ENCODE measurements around the gene TPH1. TPM values are rescaled to one million over a fixed set of nuclear protein-coding genes. Genes with fewer than 3 reads are reported as not detected.

The TPH1 gene
- total and polyA plus RNA-seq, 9 of the 15 experiments (the other 6 are each of a cell fraction or from before 2014, with no cell fraction given), result 0.04 to 0.29 (median 0.17) TPM

DNA sequence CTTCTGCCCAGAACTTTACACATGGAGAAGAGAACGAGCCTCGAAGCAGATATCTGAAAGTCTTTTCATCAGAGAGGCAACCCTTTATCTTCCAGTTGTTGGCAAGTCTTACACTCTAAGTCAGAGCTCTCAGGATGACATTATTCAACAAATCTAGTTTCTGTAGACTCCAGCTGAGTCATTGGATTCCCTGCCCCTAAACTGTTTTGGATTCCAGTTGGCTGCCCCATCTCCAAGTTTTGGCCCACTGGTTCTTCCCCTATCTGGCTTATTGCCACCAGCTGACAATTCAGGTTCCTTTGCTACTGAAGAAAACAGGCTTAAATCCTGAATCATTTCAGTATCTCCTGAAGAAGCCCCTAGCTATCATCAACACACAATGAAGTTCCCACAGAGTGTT lies 45.7 kb upstream of the TPH1 start (continued):
- TF ChIP-seq, protein P1, sequence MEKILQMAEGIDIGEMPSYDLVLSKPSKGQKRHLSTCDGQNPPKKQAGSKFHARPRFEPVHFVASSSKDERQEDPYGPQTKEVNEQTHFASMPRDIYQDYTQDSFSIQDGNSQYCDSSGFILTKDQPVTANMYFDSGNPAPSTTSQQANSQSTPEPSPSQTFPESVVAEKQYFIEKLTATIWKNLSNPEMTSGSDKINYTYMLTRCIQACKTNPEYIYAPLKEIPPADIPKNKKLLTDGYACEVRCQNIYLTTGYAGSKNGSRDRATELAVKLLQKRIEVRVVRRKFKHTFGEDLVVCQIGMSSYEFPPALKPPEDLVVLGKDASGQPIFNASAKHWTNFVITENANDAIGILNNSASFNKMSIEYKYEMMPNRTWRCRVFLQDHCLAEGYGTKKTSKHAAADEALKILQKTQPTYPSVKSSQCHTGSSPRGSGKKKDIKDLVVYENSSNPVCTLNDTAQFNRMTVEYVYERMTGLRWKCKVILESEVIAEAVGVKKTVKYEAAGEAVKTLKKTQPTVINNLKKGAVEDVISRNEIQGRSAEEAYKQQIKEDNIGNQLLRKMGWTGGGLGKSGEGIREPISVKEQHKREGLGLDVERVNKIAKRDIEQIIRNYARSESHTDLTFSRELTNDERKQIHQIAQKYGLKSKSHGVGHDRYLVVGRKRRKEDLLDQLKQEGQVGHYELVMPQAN (IDR thresholded peaks at IDR 0.05; ENCODE audit: borderline replicate concordance), result no peak
- TF ChIP-seq ZNF175 (CRISPR knock-in tag; IDR thresholded peaks at IDR 0.05; ENCODE audit: low read depth) (no peak), NBN (IDR thresholded peaks at IDR 0.05; ENCODE audit: low read depth) (no peak), MCM3 (IDR thresholded peaks at IDR 0.05) (no peak), CBX8 (IDR thresholded peaks at IDR 0.05; ENCODE audit: borderline replicate concordance, extremely low read depth, low read depth, low read length, poor library complexity, severe bottlenecking) (no peak), CSDE1 (IDR thresholded peaks at IDR 0.05) (no peak), BRD9 (IDR thresholded peaks at IDR 0.05; ENCODE audit: low read depth, partially characterized antibody) (no peak)
- TF ChIP-seq, protein P2, sequence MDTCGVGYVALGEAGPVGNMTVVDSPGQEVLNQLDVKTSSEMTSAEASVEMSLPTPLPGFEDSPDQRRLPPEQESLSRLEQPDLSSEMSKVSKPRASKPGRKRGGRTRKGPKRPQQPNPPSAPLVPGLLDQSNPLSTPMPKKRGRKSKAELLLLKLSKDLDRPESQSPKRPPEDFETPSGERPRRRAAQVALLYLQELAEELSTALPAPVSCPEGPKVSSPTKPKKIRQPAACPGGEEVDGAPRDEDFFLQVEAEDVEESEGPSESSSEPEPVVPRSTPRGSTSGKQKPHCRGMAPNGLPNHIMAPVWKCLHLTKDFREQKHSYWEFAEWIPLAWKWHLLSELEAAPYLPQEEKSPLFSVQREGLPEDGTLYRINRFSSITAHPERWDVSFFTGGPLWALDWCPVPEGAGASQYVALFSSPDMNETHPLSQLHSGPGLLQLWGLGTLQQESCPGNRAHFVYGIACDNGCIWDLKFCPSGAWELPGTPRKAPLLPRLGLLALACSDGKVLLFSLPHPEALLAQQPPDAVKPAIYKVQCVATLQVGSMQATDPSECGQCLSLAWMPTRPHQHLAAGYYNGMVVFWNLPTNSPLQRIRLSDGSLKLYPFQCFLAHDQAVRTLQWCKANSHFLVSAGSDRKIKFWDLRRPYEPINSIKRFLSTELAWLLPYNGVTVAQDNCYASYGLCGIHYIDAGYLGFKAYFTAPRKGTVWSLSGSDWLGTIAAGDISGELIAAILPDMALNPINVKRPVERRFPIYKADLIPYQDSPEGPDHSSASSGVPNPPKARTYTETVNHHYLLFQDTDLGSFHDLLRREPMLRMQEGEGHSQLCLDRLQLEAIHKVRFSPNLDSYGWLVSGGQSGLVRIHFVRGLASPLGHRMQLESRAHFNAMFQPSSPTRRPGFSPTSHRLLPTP (IDR thresholded peaks at IDR 0.05; ENCODE audit: borderline replicate concordance, extremely low read depth, insufficient read length), result no peak
- TF ChIP-seq, protein P3, sequence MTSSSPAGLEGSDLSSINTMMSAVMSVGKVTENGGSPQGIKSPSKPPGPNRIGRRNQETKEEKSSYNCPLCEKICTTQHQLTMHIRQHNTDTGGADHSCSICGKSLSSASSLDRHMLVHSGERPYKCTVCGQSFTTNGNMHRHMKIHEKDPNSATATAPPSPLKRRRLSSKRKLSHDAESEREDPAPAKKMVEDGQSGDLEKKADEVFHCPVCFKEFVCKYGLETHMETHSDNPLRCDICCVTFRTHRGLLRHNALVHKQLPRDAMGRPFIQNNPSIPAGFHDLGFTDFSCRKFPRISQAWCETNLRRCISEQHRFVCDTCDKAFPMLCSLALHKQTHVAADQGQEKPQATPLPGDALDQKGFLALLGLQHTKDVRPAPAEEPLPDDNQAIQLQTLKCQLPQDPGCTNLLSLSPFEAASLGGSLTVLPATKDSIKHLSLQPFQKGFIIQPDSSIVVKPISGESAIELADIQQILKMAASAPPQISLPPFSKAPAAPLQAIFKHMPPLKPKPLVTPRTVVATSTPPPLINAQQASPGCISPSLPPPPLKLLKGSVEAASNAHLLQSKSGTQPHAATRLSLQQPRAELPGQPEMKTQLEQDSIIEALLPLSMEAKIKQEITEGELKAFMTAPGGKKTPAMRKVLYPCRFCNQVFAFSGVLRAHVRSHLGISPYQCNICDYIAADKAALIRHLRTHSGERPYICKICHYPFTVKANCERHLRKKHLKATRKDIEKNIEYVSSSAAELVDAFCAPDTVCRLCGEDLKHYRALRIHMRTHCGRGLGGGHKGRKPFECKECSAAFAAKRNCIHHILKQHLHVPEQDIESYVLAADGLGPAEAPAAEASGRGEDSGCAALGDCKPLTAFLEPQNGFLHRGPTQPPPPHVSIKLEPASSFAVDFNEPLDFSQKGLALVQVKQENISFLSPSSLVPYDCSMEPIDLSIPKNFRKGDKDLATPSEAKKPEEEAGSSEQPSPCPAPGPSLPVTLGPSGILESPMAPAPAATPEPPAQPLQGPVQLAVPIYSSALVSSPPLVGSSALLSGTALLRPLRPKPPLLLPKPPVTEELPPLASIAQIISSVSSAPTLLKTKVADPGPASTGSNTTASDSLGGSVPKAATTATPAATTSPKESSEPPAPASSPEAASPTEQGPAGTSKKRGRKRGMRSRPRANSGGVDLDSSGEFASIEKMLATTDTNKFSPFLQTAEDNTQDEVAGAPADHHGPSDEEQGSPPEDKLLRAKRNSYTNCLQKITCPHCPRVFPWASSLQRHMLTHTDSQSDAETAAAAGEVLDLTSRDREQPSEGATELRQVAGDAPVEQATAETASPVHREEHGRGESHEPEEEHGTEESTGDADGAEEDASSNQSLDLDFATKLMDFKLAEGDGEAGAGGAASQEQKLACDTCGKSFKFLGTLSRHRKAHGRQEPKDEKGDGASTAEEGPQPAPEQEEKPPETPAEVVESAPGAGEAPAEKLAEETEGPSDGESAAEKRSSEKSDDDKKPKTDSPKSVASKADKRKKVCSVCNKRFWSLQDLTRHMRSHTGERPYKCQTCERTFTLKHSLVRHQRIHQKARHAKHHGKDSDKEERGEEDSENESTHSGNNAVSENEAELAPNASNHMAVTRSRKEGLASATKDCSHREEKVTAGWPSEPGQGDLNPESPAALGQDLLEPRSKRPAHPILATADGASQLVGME (CRISPR knock-in tag; IDR thresholded peaks at IDR 0.05), result no peak
